GM18873 (cell line): ENCODE data around the gene TNS4.

Source experiments
- ATAC-seq: cut with Tn5 transposase; IDR thresholded peaks from one replicate; pipeline ENCODE4 v1.9.1; 2021; ENCODE audit warnings: mild to moderate bottlenecking, moderate library complexity, moderate number of reproducible peaks; ENCODE audit not compliant: unreplicated experiment, low FRiP score

Gene TNS4

GRCh38 chr17:40443988-40444899 is 57.2 kb downstream of the TNS4 start:
- ATAC-seq, result no peak

GRCh38 chr17:40443196-40443987 is 58.0 kb downstream of the TNS4 start, which contains the start of gene IGFBP4:
Gene IGFBP4, plus strand, starts transcription at chr17:40443450. Its CDS starts 286 bp downstream, at chr17:40443736.
- no peak for ATAC-seq

- ATAC-seq, result no peak
These were observed 58.8 kb downstream of the TNS4 start for GRCh38 chr17:40442392-40443195.

GRCh38 chr17:40440166-40440565 is 61.3 kb downstream of the TNS4 start:
- no peak for ATAC-seq

- no peak for ATAC-seq
These were observed 64.2 kb downstream of the TNS4 start for GRCh38 chr17:40437095-40437732.

GRCh38 chr17:40436636-40437035 is 64.8 kb downstream of the TNS4 start:
- no peak for ATAC-seq

GRCh38 chr17:40433551-40434415 is 67.6 kb downstream of the TNS4 start:
- no peak for ATAC-seq

- no peak for ATAC-seq
These were observed 68.4 kb downstream of the TNS4 start for GRCh38 chr17:40432864-40433528.

- ATAC-seq, result no peak
These were observed 70.2 kb downstream of the TNS4 start for GRCh38 chr17:40431231-40431602.

- no peak for ATAC-seq
These were observed 70.9 kb downstream of the TNS4 start for GRCh38 chr17:40430272-40431230.

- no peak for ATAC-seq
These were observed 74.4 kb downstream of the TNS4 start for GRCh38 chr17:40427002-40427491.
